Measurements from ENCODE around the gene ITPRIP.

The ITPRIP gene

GRCh38 chr10:104340641-104341040, 2.4 kb upstream of the ITPRIP start:
- ATAC-seq (no peak), DNase-seq (no peak)

- ATAC-seq (no peak), DNase-seq (no peak)
Measured at GRCh38 chr10:104340111-104340526, 1.9 kb upstream of the ITPRIP start.

GRCh38 chr10:104339469-104340110, 1.3 kb upstream of the ITPRIP start:
- ATAC-seq (no peak), DNase-seq (no peak)

- ATAC-seq (peak; percentile 12), DNase-seq (peak; percentile 42)
Measured at GRCh38 chr10:104337521-104337984, 712 bp downstream of the ITPRIP start.

GRCh38 chr10:104336821-104337467, 1.3 kb downstream of the ITPRIP start:
- ATAC-seq = no peak

GRCh38 chr10:104334965-104335650, 3.2 kb downstream of the ITPRIP start:
- DNase-seq (peak; percentile 34), ATAC-seq (no peak)

More at GRCh38 chr10:104336821-104337467, 1.3 kb downstream of the ITPRIP start:
- DNase-seq = peak; percentile 4

- ATAC-seq (no peak), DNase-seq (no peak)
Measured at GRCh38 chr10:104334561-104334960, 3.7 kb downstream of the ITPRIP start.

GRCh38 chr10:104333728-104334373, 4.4 kb downstream of the ITPRIP start:
- DNase-seq (peak; percentile 9), ATAC-seq (no peak)

- ATAC-seq (no peak), DNase-seq (peak; percentile 68)
Measured at GRCh38 chr10:104333032-104333727, 5.1 kb downstream of the ITPRIP start.

- ATAC-seq = no peak
- peak; percentile 2 for DNase-seq
Measured at GRCh38 chr10:104332243-104333031, 5.8 kb downstream of the ITPRIP start.

GRCh38 chr10:104331208-104331838, 6.9 kb downstream of the ITPRIP start:
- ATAC-seq (no peak), DNase-seq (peak; percentile 3)

GRCh38 chr10:104330168-104331110, 7.8 kb downstream of the ITPRIP start:
- DNase-seq = peak; percentile 1
- no peak for ATAC-seq

- DNase-seq = no peak
- ATAC-seq = peak; percentile 1
Measured at GRCh38 chr10:104329735-104330134, 8.5 kb downstream of the ITPRIP start.

GRCh38 chr10:104328896-104329710, 9.2 kb downstream of the ITPRIP start:
- DNase-seq = peak; percentile 77
- peak; percentile 89 for ATAC-seq

GRCh38 chr10:104328646-104328895, 9.7 kb downstream of the ITPRIP start:
- no peak for ATAC-seq
- DNase-seq = no peak

GRCh38 chr10:104327745-104328645, 10.3 kb downstream of the ITPRIP start:
- ATAC-seq = no peak
- no peak for DNase-seq

- DNase-seq (no peak), ATAC-seq (no peak)
Measured at GRCh38 chr10:104326991-104327610, 11.2 kb downstream of the ITPRIP start.
